Mesenchymal stem cell (in vitro differentiated cells and primary cell): ENCODE data around the gene ZSWIM4.
"Not testable (repeated sequence)": the region's sequence is repeated elsewhere in the genome, so short reads cannot be mapped to it uniquely, and the experiment has no call there.

Experiments used
- DNase-seq: peaks from one replicate; pipeline ENCODE4 v3.0.0-alpha.2; 2013
- H2AFZ ChIP-seq: one replicate; pipeline ENCODE4 v1.6.1; 2013; ENCODE audit warnings: low read depth, mild to moderate bottlenecking, control low read depth, inconsistent platforms, low read length, moderate library complexity
- H2AK5ac ChIP-seq: 2 replicates; pipeline ENCODE4 v1.6.1; 2013; ENCODE audit warnings: low read length, moderate library complexity, mild to moderate bottlenecking, inconsistent platforms; ENCODE audit not compliant: severe bottlenecking
- H2BK120ac ChIP-seq: one replicate; pipeline ENCODE4 v1.6.1; 2013; ENCODE audit warnings: low read depth, mild to moderate bottlenecking, inconsistent platforms, low read length, moderate library complexity
- H2BK12ac ChIP-seq, 2 experiments: one replicate each; pipeline ENCODE4 v1.6.1; 2013; ENCODE audit warnings: inconsistent platforms in 2 of 2, low read length in 2 of 2, mild to moderate bottlenecking in 2 of 2, moderate library complexity in 2 of 2, control low read depth in 1 of 2
- H2BK15ac ChIP-seq: one replicate; pipeline ENCODE4 v1.6.1; 2013; ENCODE audit warnings: mild to moderate bottlenecking, low read depth, inconsistent platforms; ENCODE audit not compliant: poor library complexity, severe bottlenecking
- H2BK5ac ChIP-seq: 2 replicates; pipeline ENCODE4 v1.6.1; 2013; ENCODE audit warnings: low read depth, mild to moderate bottlenecking, low read length, control low read depth, inconsistent platforms; ENCODE audit not compliant: poor library complexity, severe bottlenecking
- H3K14ac ChIP-seq, 2 experiments: one replicate each; pipeline ENCODE4 v1.6.1; 2013; ENCODE audit warnings: inconsistent platforms in 2 of 2, low read length in 2 of 2, control low read depth in 1 of 2, mild to moderate bottlenecking in 1 of 2, moderate library complexity in 1 of 2
- H3K18ac ChIP-seq, 2 experiments: one replicate each; pipeline ENCODE4 v1.6.1; 2013; ENCODE audit warnings: inconsistent platforms in 2 of 2, low read length in 2 of 2, control low read depth in 1 of 2, low read depth in 1 of 2, mild to moderate bottlenecking in 1 of 2
- H3K23ac ChIP-seq, 2 experiments: one replicate each; pipeline ENCODE4 v1.6.1; 2013; ENCODE audit warnings: inconsistent platforms in 2 of 2, low read length in 2 of 2, mild to moderate bottlenecking in 2 of 2, moderate library complexity in 2 of 2, control low read depth in 1 of 2
- H3K27ac ChIP-seq: 2 replicates; pipeline ENCODE4 v1.5.1; 2013; ENCODE audit warnings: mild to moderate bottlenecking, moderate library complexity, low read length, control low read depth, inconsistent platforms; ENCODE audit not compliant: poor library complexity, severe bottlenecking
- H3K27me3 ChIP-seq, 2 experiments: 2 replicates each; pipeline versions ENCODE4 v1.6.1 to v1.7.0; 2013; ENCODE audit warnings: low read length in 2 of 2, mild to moderate bottlenecking in 2 of 2, moderate library complexity in 2 of 2, control low read depth in 1 of 2, inconsistent platforms in 1 of 2; ENCODE audit not compliant: control insufficient read depth in 1 of 2, insufficient read depth in 1 of 2
- H3K36me3 ChIP-seq, 2 experiments: 2 replicates each; pipeline versions ENCODE4 v1.6.1 to v1.7.0; 2013; ENCODE audit warnings: low read length in 2 of 2, control low read depth in 1 of 2, inconsistent platforms in 1 of 2, low read depth in 1 of 2, mild to moderate bottlenecking in 1 of 2; ENCODE audit not compliant: insufficient read depth in 2 of 2, control insufficient read depth in 1 of 2
- H3K4ac ChIP-seq, 2 experiments: one replicate each; pipeline ENCODE4 v1.6.1; 2013; ENCODE audit warnings: inconsistent platforms in 2 of 2, low read length in 2 of 2, mild to moderate bottlenecking in 2 of 2, moderate library complexity in 2 of 2, control low read depth in 1 of 2, low read depth in 1 of 2
- H3K4me1 ChIP-seq: 2 replicates; pipeline ENCODE4 v1.6.1; 2013; ENCODE audit warnings: low read depth, low read length, control low read depth; ENCODE audit not compliant: control insufficient read depth, insufficient read depth
- H3K4me2 ChIP-seq: 2 replicates; pipeline ENCODE4 v1.6.1; 2013; ENCODE audit warnings: low read length, mild to moderate bottlenecking, inconsistent platforms; ENCODE audit not compliant: poor library complexity, severe bottlenecking
- H3K4me3 ChIP-seq, 2 experiments: 2 replicates each; pipeline versions ENCODE4 v1.5.1 to v1.7.0; 2013; ENCODE audit warnings: low read length in 2 of 2, mild to moderate bottlenecking in 2 of 2, control low read depth in 1 of 2, low read depth in 1 of 2; ENCODE audit not compliant: insufficient read depth in 1 of 2
- H3K79me1 ChIP-seq: replicated peaks from 2 replicates; pipeline ENCODE4 v1.6.1; 2013; ENCODE audit warnings: mild to moderate bottlenecking, control low read depth, low read length, inconsistent platforms; ENCODE audit not compliant: poor library complexity, severe bottlenecking
- H3K9ac ChIP-seq: 2 replicates; pipeline ENCODE4 v1.7.0; 2013; ENCODE audit warnings: mild to moderate bottlenecking, low read length, moderate library complexity
- H3K9me3 ChIP-seq: 2 replicates; pipeline ENCODE4 v1.7.0; 2013; ENCODE audit warnings: mild to moderate bottlenecking, low read length; ENCODE audit not compliant: control insufficient read depth
- H4K8ac ChIP-seq: one replicate; pipeline ENCODE4 v1.6.1; 2013; ENCODE audit warnings: inconsistent platforms, mild to moderate bottlenecking, low read length, moderate library complexity
- H4K91ac ChIP-seq: one replicate; pipeline ENCODE4 v1.6.1; 2013; ENCODE audit warnings: mild to moderate bottlenecking, low read length, inconsistent platforms
- WGBS: methylation state at CpG from one replicate; pipeline ENCODE4 v1.1.7; 2013; ENCODE audit warnings: mixed read lengths; 5-methylcytosine and 5-hydroxymethylcytosine counted together

The ZSWIM4 gene

DNA sequence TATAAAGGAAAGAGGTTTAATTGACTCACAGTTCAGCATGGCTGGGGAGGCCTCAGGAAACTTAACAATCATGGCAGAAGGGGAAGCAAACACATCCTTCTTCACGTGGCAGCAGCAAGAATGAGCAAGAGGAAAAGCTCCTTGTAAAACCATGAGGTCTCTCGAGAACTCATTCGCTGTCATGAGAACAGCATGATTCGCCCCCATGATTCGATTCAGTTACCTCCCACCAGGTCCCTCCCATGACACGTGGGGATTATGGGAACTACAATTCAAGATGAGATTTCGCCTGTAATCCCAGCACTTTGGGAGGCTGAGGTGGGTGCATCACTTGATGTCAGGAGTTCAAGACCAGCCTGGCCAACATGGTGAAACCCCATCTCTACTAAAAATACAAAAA is 41.6 kb upstream of the ZSWIM4 start:
- H3K14ac ChIP-seq, H2BK120ac ChIP-seq, H3K9me3 ChIP-seq, DNase-seq, H3K9ac ChIP-seq, H4K8ac ChIP-seq, H2BK15ac ChIP-seq, H3K23ac ChIP-seq, H2AFZ ChIP-seq, H2BK5ac ChIP-seq, H2AK5ac ChIP-seq, H3K4me3 ChIP-seq, H3K4me1 ChIP-seq, H3K4me2 ChIP-seq, H3K4ac ChIP-seq, H2BK12ac ChIP-seq, H3K27ac ChIP-seq, H3K27me3 ChIP-seq, H3K18ac ChIP-seq, H4K91ac ChIP-seq: not testable (repeated sequence)
- WGBS = 91% methylated on average over 7 of the region's 7 CpGs
- Histone ChIP-seq H3K79me1 (peaks cover 32% of the 10 kb centered on the region), H3K36me3 (peaks cover 66 to 72% of the 10 kb centered on the region in 2 experiments)

DNA sequence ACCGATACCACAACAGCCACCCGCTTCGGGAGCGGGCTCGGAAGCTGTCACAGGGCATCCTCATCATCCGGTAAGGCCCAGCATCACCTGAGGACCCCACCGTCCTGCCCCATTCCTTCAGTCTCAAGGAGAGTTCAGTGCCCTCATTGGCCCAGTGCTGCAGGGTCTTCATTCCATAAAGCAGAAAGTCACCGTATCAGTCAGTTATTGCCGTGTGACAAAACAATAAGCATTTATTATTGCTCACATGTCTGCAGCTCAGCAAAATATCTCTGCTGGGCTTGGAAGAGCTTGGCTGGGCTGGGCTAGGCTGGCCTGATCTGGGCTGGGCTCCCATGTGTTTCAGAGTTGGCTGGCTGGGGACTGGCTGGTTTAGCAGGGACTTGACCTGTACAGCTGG is 39.0 kb upstream of the ZSWIM4 start:
- Histone ChIP-seq H3K4me3 (no peak overlapping the region), H3K23ac (no peak overlapping the region), H4K91ac (no peak overlapping the region), H3K4me2 (no peak overlapping the region), H3K14ac (no peak overlapping the region), H3K18ac (no peak overlapping the region), H3K9me3 (no peaks in the 10 kb centered on the region), H2AK5ac (no peak overlapping the region), H2BK12ac (no peak overlapping the region), H3K4ac (no peak overlapping the region), H3K4me1 (no peaks in the 10 kb centered on the region), H2BK120ac (no peak overlapping the region), H2BK15ac (no peak overlapping the region), H3K79me1 (peaks cover 25% of the 10 kb centered on the region), H4K8ac (no peak overlapping the region), H2BK5ac (no peak overlapping the region), H3K36me3 (peaks cover 85 to 89% of the 10 kb centered on the region in 2 experiments), H3K27ac (no peak overlapping the region), H3K9ac (no peak overlapping the region), H2AFZ (no peak overlapping the region), H3K27me3 (no peaks in the 10 kb centered on the region)
- WGBS = 97% methylated on average over 9 of the region's 9 CpGs
- no peak for DNase-seq

DNA sequence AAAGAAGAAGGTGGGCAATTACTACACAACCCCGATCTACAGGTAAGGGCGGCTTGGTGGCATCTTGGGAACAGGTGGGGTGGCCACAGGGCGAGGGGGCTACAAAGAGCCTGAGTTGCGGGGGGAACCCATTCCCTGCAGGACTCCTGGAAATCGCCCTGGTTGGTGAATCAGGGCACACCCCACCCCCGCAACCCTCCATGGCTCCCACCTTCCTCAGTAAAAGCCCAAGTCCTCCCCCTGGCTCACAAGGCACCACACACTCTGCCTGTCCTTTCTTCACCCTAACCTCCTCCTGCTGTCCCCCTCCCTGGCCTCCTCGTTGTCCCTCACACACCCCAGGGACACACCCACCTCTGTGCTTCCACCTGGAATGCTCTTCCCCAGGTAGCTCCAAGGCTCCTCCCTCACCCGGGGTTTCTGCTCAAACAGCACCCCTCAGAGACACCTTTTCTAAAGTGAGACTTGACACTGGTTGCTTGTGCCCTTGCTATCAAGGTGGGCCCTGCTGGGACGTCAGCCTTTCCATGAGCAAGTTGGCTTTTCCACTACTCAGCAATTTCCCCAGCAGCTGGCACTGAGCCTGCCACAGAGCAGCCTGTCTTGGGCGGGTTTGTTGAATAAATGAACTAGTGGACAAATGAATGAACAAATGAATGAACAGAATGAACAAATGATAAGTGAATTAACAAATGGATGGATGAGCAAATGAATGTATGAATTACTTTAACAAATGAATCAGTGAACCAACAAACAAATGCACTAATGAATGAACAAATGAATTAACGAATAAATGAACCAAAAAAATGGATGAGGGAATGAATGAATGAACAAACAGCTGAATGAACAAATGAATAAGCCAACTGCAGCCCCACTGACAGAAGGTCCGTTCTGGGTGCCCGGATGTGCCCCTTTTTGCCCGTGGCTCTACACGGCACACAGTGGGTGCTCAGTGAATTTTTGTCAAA is 37.2 kb upstream of the ZSWIM4 start:
- H3K18ac ChIP-seq = no peak overlapping the region
- 91% methylated on average over 15 of the region's 15 CpGs for WGBS
- H3K79me1 ChIP-seq = peaks cover 20% of the 10 kb centered on the region
- H2BK120ac ChIP-seq = no peak overlapping the region
- H3K14ac ChIP-seq = no peak overlapping the region
- no peak for DNase-seq
- H2BK15ac ChIP-seq = no peak overlapping the region
- no peak overlapping the region for H3K27ac ChIP-seq
- H2BK5ac ChIP-seq = no peak overlapping the region
- H3K23ac ChIP-seq = no peak overlapping the region
- peaks cover 89 to 91% of the 10 kb centered on the region in 2 experiments for H3K36me3 ChIP-seq
- H2BK12ac ChIP-seq = no peak overlapping the region
- no peak overlapping the region for H3K4ac ChIP-seq
- no peak overlapping the region for H3K9ac ChIP-seq
- no peak overlapping the region for H4K8ac ChIP-seq
- H3K4me1 ChIP-seq = no peaks in the 10 kb centered on the region
- H3K4me2 ChIP-seq = no peak overlapping the region
- no peak overlapping the region for H2AFZ ChIP-seq
- peak overlapping the region in 1 of 2 experiments; percentile 12 for H3K4me3 ChIP-seq
- no peak overlapping the region for H4K91ac ChIP-seq
- no peak overlapping the region for H2AK5ac ChIP-seq
- H3K27me3 ChIP-seq = no peaks in the 10 kb centered on the region
- no peaks in the 10 kb centered on the region for H3K9me3 ChIP-seq

DNA sequence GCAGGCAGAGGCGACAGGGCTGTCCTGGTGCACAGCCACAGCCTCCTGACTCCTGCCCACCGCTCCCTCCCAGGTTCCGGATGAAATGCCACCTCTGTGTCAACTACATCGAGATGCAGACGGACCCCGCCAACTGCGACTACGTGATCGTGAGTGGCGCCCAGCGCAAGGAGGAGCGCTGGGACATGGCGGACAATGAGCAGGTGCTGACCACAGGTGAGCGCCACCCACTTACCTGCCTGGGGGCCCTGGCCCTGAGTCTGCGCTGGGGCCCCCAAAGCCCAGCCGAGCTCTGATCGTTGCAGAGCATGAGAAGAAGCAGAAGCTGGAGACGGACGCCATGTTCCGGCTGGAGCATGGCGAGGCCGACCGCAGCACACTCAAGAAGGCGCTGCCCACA is 36.4 kb upstream of the ZSWIM4 start:
- Histone ChIP-seq H2BK5ac (no peak overlapping the region), H2AFZ (no peak overlapping the region), H3K27ac (no peak overlapping the region), H3K14ac (no peak overlapping the region), H2BK120ac (no peak overlapping the region), H3K4me3 (peak overlapping the region in 1 of 2 experiments; percentile 12), H3K36me3 (peaks cover 88 to 93% of the 10 kb centered on the region in 2 experiments), H3K4ac (no peak overlapping the region), H2BK15ac (no peak overlapping the region), H4K91ac (peak overlapping the region; percentile 35), H3K4me1 (no peaks in the 10 kb centered on the region), H3K4me2 (no peak overlapping the region), H3K18ac (no peak overlapping the region), H3K9ac (no peak overlapping the region), H3K23ac (no peak overlapping the region), H3K9me3 (no peaks in the 10 kb centered on the region), H3K79me1 (peaks cover 22% of the 10 kb centered on the region), H2AK5ac (no peak overlapping the region), H3K27me3 (no peaks in the 10 kb centered on the region), H4K8ac (no peak overlapping the region), H2BK12ac (no peak overlapping the region)
- no peak for DNase-seq
- 97% methylated on average over 24 of the region's 24 CpGs for WGBS
